NCI-H187 (cell line): ENCODE data around the gene SLC30A2.

Experiments used
- DNase-seq, 2 experiments: peaks; one replicate each; lab custom pipeline; 2025; lab: John Stamatoyannopoulos, UW

SLC30A2 gene

GRCh38 chr1:25996966-25997827 is 48.7 kb downstream of the SLC30A2 start:
- DNase-seq = no peak

GRCh38 chr1:25994402-25995150 is 51.3 kb downstream of the SLC30A2 start:
- no peak for DNase-seq

- DNase-seq = no peak
These were observed 52.5 kb downstream of the SLC30A2 start for GRCh38 chr1:25993197-25993951.

DNA sequence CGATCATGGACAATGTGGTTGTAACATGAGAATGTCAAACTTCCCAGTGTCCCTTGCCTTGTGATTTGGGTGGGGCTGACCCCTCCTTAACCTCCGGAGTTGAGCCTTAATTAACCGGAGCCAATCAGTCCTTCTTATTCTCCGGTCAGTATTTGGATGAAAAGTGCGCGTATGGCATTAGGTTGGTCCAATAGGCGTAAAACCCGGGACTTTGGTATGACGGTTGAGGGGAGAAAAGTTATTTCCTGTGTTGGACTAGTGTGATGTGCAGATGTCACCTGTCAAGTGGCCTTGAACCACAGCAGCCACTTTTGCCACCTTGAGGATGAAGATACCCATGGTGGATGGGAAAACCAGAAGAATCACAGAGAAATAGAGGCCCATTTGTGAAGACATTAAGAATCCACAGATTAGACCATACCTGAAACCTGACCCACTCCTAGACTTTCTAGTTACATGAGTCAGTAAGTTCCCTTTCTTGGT is 53.2 kb downstream of the SLC30A2 start:
- no peak for DNase-seq

GRCh38 chr1:25991937-25992688 is 53.8 kb downstream of the SLC30A2 start:
- DNase-seq = no peak

DNA sequence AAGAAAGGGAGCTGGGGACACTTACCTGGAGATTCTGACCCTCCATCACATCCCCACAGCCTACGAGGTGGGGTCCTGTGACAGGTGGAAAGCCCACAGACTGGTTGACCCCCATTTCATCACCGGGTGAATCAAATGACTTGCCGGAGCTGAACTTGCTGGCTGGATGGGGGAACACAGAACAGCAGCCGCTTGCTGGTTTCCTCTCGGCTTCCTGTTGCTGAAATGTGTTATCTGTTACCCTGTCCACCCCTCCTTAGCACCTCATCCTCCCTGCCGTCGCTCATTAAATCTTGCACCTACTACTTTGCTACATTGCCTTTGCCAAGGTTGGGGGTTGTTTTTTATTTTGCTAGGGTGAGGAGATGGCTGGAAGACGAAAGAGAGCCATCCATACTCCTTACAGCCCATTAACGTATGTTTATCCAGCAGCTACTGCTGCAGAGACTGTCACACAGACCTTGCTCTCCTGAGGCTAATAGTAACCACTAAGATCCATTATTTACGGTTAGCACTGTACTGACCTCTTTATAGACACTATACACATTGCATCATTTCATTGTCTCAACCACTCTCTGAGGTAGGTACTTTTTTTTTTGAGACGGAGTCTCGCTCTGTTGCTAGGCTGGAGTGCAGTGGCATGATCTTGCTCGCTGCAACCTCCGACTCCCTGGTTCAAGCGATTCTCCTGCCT is 55.1 kb downstream of the SLC30A2 start:
- no peak for DNase-seq

DNA sequence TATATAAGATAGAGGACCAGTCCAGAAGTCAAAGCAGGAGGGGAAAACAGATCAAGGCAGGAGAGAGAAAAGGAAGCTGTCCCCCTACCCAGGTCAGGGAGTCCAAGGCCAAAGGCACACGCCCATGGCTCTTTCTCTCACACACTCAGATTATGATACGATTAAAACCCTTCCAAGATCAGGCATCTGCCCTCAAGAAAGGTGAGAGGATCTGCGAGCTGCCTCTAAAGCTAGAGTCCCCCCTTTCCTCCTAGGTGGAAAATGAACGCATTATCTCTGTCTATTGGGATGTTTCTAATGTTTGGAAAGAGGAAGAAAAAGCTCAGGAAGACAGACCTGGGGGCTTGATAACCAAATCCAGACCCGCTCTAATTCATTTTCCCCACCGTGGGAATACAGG is 55.7 kb downstream of the SLC30A2 start:
- DNase-seq = no peak

DNA sequence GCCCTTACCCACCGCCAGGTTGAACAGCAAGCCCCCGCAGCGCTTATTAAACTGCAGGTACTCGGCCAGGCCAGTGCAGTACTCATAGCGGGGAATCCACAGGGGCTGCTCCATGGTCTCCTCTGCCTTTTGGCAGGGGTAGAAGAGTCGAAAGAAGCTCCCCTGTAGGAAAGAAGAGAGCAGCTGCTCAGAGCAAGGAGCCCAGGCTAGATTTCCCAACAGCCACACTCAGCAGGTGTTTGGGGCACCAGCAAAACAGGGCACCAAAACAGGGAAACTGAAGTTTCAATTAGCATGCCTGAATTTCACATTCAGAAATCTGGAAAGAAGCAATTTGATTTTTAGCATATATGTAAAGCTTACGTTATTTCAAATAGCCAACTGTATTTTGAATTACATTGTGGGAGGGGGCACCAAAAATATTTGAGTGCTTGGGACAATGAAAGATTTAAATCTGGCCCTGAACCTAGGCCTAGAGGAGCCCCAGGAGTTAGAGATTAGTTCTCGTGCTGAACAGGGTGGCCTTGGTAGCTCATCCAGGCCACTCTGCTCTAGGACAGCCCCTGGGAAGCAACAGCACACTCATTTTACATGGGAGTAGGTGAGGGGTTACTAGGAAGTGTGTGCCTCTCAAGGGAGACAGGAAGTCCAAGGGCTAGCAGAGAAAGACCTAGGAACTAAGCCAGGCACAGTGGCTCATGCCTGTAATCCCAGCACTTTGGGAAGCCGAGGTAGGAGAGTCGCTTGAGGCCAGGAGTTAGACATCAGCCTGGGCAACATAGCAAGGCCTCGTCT is 56.3 kb downstream of the SLC30A2 start:
- DNase-seq = no peak

DNA sequence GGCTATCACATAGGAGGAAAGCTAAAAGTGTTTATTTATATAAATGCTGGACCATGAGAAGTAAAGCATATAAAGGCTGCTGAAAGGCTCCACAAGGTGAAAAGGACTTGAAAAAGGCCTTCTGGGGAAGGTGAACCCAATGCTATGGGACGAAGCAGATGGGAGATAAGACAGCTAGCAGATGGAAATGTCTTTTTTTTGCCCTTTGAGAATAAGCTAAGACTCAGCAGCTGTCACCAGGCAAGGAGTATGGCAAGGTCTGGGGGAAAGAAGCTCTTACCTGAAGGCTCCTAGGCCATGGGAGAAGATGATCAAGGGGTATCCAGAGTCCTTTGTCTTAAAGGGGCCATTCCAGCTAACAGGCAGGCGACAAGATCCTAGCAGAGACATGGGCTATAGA is 58.0 kb downstream of the SLC30A2 start:
- DNase-seq = no peak
